Ramos (cell line): Measurements from ENCODE around the gene MIPOL1.
"Not testable (repeated sequence)": the region's sequence is repeated elsewhere in the genome, so short reads cannot be mapped to it uniquely, and the experiment has no call there.

Experiments
- in situ Hi-C: fragments of 300-500 bp; cut with MboI; formaldehyde crosslinking; loops from one replicate; pipeline ENCODE4 v1.14.3; 2022; ENCODE audit warnings: low sequenced_read_pairs; ENCODE audit not compliant: unreplicated experiment

The MIPOL1 gene

GRCh38 chr14:37186865-37187264 is 10.9 kb upstream of the MIPOL1 start:
- in situ Hi-C loops, result no loop called here

- in situ Hi-C loops, result no loop called here
These were observed 10.4 kb upstream of the MIPOL1 start for GRCh38 chr14:37187294-37187693.

GRCh38 chr14:37187840-37188577 is 9.7 kb upstream of the MIPOL1 start:
- in situ Hi-C loops, result not testable (repeated sequence)

- in situ Hi-C loops, result not testable (repeated sequence)
These were observed 8.0 kb upstream of the MIPOL1 start for GRCh38 chr14:37189733-37190132.

- in situ Hi-C loops, result no loop called here
These were observed 3.0 kb upstream of the MIPOL1 start for GRCh38 chr14:37194698-37195097.

GRCh38 chr14:37195327-37195726 is 2.4 kb upstream of the MIPOL1 start:
- in situ Hi-C loops, result no loop called here

- in situ Hi-C loops, result no loop called here
These were observed 925 bp upstream of the MIPOL1 start for GRCh38 chr14:37196604-37197420.

GRCh38 chr14:37198273-37198598 is 499 bp downstream of the MIPOL1 start:
- in situ Hi-C loops, result no loop called here

- in situ Hi-C loops, result no loop called here
These were observed 1.2 kb downstream of the MIPOL1 start for GRCh38 chr14:37198907-37199306.

GRCh38 chr14:37201724-37202123 is 4.0 kb downstream of the MIPOL1 start:
- in situ Hi-C loops, result no loop called here

GRCh38 chr14:37202265-37202664 is 4.5 kb downstream of the MIPOL1 start:
- in situ Hi-C loops, result no loop called here

GRCh38 chr14:37202812-37203211 is 5.1 kb downstream of the MIPOL1 start:
- in situ Hi-C loops, result no loop called here

GRCh38 chr14:37203423-37203822 is 5.7 kb downstream of the MIPOL1 start:
- in situ Hi-C loops, result no loop called here

- in situ Hi-C loops, result not testable (repeated sequence)
These were observed 8.2 kb downstream of the MIPOL1 start for GRCh38 chr14:37205623-37206605.

GRCh38 chr14:37209617-37210016 is 11.9 kb downstream of the MIPOL1 start:
- in situ Hi-C loops, result not testable (repeated sequence)

- in situ Hi-C loops, result no loop called here
These were observed 12.7 kb downstream of the MIPOL1 start for GRCh38 chr14:37210448-37210847.

- in situ Hi-C loops, result no loop called here
These were observed 15.3 kb downstream of the MIPOL1 start for GRCh38 chr14:37213016-37213415.

GRCh38 chr14:37215345-37215744 is 17.6 kb downstream of the MIPOL1 start:
- in situ Hi-C loops, result no loop called here

GRCh38 chr14:37221073-37221472 is 23.3 kb downstream of the MIPOL1 start:
- in situ Hi-C loops, result no loop called here

GRCh38 chr14:37223947-37224474 is 26.3 kb downstream of the MIPOL1 start:
- in situ Hi-C loops, result no loop called here
